HTERT RPE-1 (cell line): Measurements from ENCODE around the gene AGL.
"Not testable (repeated sequence)": the region's sequence is repeated elsewhere in the genome, so short reads cannot be mapped to it uniquely, and the experiment has no call there.

Source experiments
- in situ Hi-C: fragments of 300-500 bp; cut with MboI; formaldehyde crosslinking; loops from 4 replicates; pipeline ENCODE4 v1.14.3; 2020; ENCODE audit warnings: low sequenced_read_pairs

AGL gene

GRCh38 chr1:99935534-99935933 lies 85.4 kb downstream of the AGL start:
- in situ Hi-C loops, result no loop called here

GRCh38 chr1:99936071-99936470 lies 85.9 kb downstream of the AGL start:
- in situ Hi-C loops, result no loop called here

GRCh38 chr1:99942723-99943122 lies 92.6 kb downstream of the AGL start:
- in situ Hi-C loops, result no loop called here

GRCh38 chr1:99943223-99943794 lies 93.1 kb downstream of the AGL start:
- in situ Hi-C loops, result no loop called here

GRCh38 chr1:99944192-99944591 lies 94.0 kb downstream of the AGL start:
- in situ Hi-C loops, result no loop called here

GRCh38 chr1:99945174-99945573 lies 95.0 kb downstream of the AGL start:
- in situ Hi-C loops, result no loop called here

- in situ Hi-C loops, result no loop called here
Observed at GRCh38 chr1:99950486-99950885, 100.3 kb downstream of the AGL start.

GRCh38 chr1:99952522-99952921 lies 102.4 kb downstream of the AGL start:
- in situ Hi-C loops, result no loop called here

GRCh38 chr1:99955375-99955774 lies 105.2 kb downstream of the AGL start:
- in situ Hi-C loops, result no loop called here

- in situ Hi-C loops, result no loop called here
Observed at GRCh38 chr1:99956755-99957154, 106.6 kb downstream of the AGL start.

GRCh38 chr1:99957818-99958217 lies 107.7 kb downstream of the AGL start:
- in situ Hi-C loops, result no loop called here

- in situ Hi-C loops, result not testable (repeated sequence)
Observed at GRCh38 chr1:99959189-99959705, 109.1 kb downstream of the AGL start.

GRCh38 chr1:99960260-99960659 lies 110.1 kb downstream of the AGL start:
- in situ Hi-C loops, result not testable (repeated sequence)

- in situ Hi-C loops, result no loop called here
Observed at GRCh38 chr1:99963041-99963795, 113.1 kb downstream of the AGL start.

- in situ Hi-C loops, result no loop called here
Observed at GRCh38 chr1:99964806-99965205, 114.6 kb downstream of the AGL start.

- in situ Hi-C loops, result no loop called here
Observed at GRCh38 chr1:99965646-99966375, 115.7 kb downstream of the AGL start.

- in situ Hi-C loops, result no loop called here
Observed at GRCh38 chr1:99968214-99968613, 118.1 kb downstream of the AGL start.

- in situ Hi-C loops, result no loop called here
Observed at GRCh38 chr1:99969260-99969728, 119.1 kb downstream of the AGL start.

GRCh38 chr1:99969729-99970621 lies 119.8 kb downstream of the AGL start, which contains the start of gene SLC35A3:
SLC35A3 (plus strand) TSS chr1:99969996; CDS start chr1:99993555, 23,559 bp downstream.
- in situ Hi-C loops, result no loop called here

- in situ Hi-C loops, result no loop called here
Observed at GRCh38 chr1:99970713-99971255, 120.6 kb downstream of the AGL start.
